Urothelium cell line (cell line): ENCODE measurements around the gene CNOT8.
"Not testable (repeated sequence)": the region's sequence is repeated elsewhere in the genome, so short reads cannot be mapped to it uniquely, and the experiment has no call there.

Source experiments
- DNase-seq: peaks from one replicate; pipeline ENCODE4 v3.0.0; 2011; ENCODE audit warnings: low spot score, mixed read lengths
- FAIRE-seq: peaks from 2 replicates; lab custom pipeline; 2011; peaks lifted over from hg19 to GRCh38; lab: Jason Lieb, UNC

Gene CNOT8

GRCh38 chr5:154905601-154906000, 47.2 kb downstream of the CNOT8 start:
- DNase-seq, FAIRE-seq: not testable (repeated sequence)

GRCh38 chr5:154916874-154917273, 58.4 kb downstream of the CNOT8 start:
- FAIRE-seq = no peak
- no peak for DNase-seq

- FAIRE-seq (no peak), DNase-seq (no peak)
Observed at GRCh38 chr5:154917757-154918156, 59.3 kb downstream of the CNOT8 start.

- FAIRE-seq = no peak
Observed at GRCh38 chr5:154923441-154924430, 65.3 kb downstream of the CNOT8 start.

More at GRCh38 chr5:154923441-154924430, 65.3 kb downstream of the CNOT8 start:
- DNase-seq = no peak
